Measurements from ENCODE around the gene AP3D1.
A peak's percentile ranks its signal among the peaks of the same experiment; 100 is the strongest.

The AP3D1 gene

GRCh38 chr19:2061495-2062388 lies 89.6 kb downstream of the AP3D1 start:
- peak; percentile 99 for DNase-seq (ENCODE audit: low spot score)

- peak; percentile 73 for DNase-seq (ENCODE audit: low spot score)
Observed at GRCh38 chr19:2060884-2061494, 90.4 kb downstream of the AP3D1 start.

- peak; percentile 70 for DNase-seq (ENCODE audit: low spot score)
Observed at GRCh38 chr19:2059422-2060201, 91.8 kb downstream of the AP3D1 start.

- DNase-seq (ENCODE audit: low spot score) = no peak
Observed at GRCh38 chr19:2058570-2059421, 92.6 kb downstream of the AP3D1 start.

GRCh38 chr19:2057484-2058469 lies 93.6 kb downstream of the AP3D1 start:
- no peak for DNase-seq (ENCODE audit: low spot score)

GRCh38 chr19:2056837-2057192 lies 94.6 kb downstream of the AP3D1 start:
- DNase-seq (ENCODE audit: low spot score) = no peak

- DNase-seq (ENCODE audit: low spot score) = peak; percentile 54
Observed at GRCh38 chr19:2055931-2056836, 95.2 kb downstream of the AP3D1 start.

- no peak for DNase-seq (ENCODE audit: low spot score)
Observed at GRCh38 chr19:2054763-2055162, 96.6 kb downstream of the AP3D1 start.

GRCh38 chr19:2053601-2054389 lies 97.6 kb downstream of the AP3D1 start:
- DNase-seq (ENCODE audit: low spot score) = no peak

- DNase-seq (ENCODE audit: low spot score) = no peak
Observed at GRCh38 chr19:2051773-2052704, 99.3 kb downstream of the AP3D1 start.

- peak; percentile 79 for DNase-seq (ENCODE audit: low spot score)
Observed at GRCh38 chr19:2050991-2051772, 100.2 kb downstream of the AP3D1 start, which contains the start of gene MKNK2. Gene MKNK2 (minus strand): TSS chr19:2051244. CDS start chr19:2050851, 393 bp downstream.
